GM18909 (cell line): ENCODE results near the gene GFOD1.
A peak's percentile ranks its signal among the peaks of the same experiment; 100 is the strongest.

Experiments
- ATAC-seq: cut with Tn5 transposase; IDR thresholded peaks from one replicate; pipeline ENCODE4 v1.9.1; 2021; ENCODE audit warnings: mild to moderate bottlenecking; ENCODE audit not compliant: unreplicated experiment, poor library complexity

The GFOD1 gene

DNA sequence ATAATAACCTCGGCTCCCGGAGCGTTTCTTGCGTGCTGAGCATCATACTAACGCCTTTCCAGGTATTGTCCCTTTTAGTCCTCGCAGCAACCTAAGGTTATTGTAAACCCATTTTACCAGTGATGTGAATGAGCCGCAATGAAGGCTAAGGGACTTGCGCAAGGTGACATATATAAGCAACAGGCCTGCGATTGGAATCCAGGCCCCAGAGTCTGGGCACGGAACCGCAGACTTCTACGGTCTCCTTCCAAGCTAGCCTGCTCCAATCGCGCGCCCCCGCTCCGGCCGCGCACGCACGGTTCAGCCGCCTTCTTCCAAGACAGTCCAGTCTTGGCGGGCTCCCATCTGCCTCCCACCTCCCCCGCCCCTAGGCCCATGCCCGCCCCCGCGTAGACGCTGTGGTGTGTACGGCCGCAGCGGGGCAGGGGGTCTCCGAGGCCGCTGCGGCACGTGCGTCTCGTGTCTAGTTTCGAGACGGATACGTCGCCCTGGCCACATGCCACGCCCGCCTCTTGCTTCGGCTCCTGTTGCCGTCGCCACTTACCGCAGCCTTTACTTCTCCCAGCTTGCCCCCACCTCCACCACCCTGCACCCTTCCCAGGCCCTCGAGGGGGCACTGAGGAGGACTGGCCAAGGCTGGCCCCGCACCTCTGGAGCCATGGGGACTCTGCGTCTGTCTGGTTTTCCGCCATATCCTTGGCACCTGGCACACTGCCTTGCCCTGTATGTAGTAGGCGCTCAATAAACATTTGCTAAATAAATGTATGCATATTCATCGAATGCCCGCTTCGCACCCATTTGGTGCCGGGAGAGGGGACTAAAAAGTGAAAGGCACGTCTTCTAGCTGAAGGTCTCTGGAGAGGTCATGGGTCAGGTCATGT is 855 bp upstream of the GFOD1 start:
- ATAC-seq = peak; percentile 9

DNA sequence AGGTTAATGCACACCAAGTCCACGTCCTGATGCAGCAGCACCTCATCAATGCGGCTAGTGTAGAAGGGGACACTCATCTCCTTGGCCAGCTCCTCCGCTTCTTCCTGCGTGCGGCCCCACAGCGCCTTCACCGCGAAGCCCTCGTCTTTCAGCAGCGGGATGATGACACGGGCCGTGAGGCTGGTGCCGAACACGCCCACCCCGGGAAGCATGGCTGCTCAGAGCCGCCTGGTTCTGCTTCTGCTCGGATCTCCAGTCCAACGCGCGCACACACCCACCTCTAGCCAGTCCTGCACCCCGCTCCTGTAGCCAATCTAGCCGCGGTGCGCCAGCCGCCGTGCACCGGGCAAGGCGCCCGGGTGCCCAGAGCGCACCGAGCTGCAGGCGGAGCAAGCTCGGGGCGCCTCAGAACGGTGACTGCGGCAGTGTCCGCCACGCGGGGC is 700 bp downstream of the GFOD1 start:
- ATAC-seq = peak; percentile 34

DNA sequence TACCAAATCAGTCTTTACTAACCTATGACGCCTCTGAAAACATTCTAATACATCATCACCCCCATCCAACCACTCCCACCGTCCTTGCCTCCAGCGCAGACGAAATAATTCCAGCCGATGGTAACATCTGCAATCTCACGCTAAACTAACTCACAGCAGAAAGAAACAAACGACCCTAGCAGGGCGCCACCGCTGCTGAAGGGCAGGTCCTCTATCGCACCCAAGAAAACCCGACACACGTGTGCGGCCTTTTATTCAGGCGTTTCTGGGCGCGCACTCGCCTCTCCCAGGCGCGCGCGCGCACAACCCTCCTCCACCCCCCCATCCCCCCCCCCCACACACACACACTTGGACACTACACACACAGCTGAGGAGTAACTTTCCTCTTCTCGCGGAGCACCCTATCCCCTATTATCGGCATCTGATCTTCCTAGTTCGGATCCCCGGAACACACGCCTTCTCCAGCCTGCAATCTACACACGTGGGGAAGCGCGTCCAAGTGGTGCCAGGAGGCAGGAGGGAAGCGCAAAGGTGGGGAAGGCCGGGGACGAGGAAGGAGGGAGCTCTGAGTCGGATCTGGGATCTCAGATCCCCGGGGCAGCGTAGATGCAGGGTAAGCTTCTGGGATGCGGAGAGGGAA is 1.4 kb downstream of the GFOD1 start:
- no peak for ATAC-seq

GRCh38 chr6:13485303-13485702 is 2.1 kb downstream of the GFOD1 start:
- ATAC-seq = no peak

- ATAC-seq = no peak
Measured at GRCh38 chr6:13484827-13485226, 2.6 kb downstream of the GFOD1 start.

DNA sequence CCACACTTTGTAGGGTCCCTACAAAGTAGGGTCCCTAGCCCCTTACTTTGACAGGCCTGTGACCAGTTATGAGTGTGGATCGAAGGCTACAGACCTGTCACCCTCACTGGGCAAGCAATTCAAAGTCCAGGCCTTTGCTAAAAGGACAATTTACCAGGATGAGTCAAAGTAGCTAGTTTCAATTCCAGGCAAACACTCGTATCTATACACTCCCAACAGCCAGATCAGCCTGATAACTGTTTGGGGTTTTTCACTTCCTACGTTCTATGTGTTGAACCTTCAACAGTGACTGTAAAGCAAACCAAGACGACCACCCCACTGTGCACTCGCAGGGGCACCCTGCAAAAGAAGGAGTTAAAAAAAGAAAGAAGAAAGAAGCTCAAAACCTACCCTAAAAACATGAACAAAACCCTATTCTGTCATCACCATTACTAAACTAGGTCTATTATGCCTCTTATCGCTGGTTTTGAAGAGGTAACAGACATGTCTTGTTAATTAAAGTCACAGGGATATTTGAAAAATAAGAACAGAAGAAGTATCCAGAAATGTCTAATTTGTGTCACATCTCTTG is 3.2 kb downstream of the GFOD1 start:
- no peak for ATAC-seq

DNA sequence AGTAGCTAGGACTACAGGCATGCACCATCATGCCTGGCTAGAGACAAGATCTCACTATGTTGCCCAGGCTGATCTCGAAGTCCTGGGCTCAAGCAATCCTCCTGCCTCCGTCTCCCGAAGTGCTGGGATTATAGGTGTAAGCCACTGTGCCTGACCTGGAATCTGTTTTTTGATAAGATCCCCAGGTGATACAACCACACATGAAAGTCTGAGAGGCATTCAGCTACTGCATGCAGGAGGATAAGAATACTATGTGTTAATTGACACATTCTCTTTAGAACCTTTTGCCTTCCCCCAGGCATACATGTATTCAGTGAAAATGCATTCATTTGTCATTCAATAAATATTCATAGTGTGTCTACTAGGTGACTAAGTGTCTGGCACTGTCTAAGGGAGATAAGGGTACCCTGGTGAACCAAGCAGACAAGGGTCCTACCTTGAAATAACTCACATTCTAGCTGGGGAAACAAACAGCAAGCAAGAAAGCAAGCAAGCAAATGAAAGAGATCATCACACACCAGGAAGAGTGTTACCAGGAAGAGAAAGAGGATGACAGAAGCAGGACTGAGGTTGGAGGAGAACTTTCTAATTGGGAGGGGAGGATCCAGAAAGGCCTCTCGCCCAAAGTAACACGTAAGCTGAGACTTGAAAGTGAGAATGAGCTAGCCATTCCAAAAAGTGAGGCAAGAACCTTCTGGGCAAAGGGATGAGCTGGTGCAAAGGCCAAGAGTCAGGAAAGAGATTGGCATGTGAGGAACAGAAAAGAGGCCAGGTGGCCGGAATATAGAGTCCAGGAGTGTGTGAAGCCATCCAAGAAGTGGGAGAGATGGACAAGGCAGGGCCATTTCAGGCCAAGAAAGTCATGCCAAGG is 6.5 kb downstream of the GFOD1 start:
- ATAC-seq = no peak

GRCh38 chr6:13479971-13480434 is 7.4 kb downstream of the GFOD1 start:
- ATAC-seq = no peak

DNA sequence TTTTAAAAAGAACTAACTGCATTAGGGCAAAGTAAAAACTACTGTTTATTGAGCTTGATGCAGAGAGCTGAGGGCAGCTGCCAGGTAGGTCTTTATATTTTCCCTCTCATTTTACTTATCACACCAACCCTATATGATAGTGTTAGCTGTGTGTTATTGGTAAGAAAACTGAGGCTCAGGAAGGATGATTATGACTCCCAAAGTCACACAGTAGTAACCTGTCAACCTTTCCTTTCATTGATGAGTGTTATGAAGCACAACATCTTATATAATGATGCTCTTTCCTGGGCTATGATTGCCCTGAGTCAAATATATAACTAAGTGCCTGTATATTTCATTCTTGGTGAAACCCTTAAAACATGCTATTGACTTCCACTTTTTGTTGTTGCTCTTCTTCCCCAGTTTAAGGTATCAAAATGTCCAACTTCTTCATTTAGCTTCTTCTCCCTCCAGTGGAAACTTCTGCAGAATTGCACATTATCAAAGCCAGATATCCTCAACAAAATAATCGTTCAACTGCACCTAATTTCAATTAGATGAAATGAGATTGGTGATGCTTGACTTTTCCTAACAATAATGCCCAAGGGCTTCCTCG is 8.1 kb downstream of the GFOD1 start:
- ATAC-seq = no peak

- no peak for ATAC-seq
Measured at GRCh38 chr6:13478525-13478966, 8.9 kb downstream of the GFOD1 start.

- ATAC-seq = no peak
Measured at GRCh38 chr6:13474787-13475186, 12.6 kb downstream of the GFOD1 start.

DNA sequence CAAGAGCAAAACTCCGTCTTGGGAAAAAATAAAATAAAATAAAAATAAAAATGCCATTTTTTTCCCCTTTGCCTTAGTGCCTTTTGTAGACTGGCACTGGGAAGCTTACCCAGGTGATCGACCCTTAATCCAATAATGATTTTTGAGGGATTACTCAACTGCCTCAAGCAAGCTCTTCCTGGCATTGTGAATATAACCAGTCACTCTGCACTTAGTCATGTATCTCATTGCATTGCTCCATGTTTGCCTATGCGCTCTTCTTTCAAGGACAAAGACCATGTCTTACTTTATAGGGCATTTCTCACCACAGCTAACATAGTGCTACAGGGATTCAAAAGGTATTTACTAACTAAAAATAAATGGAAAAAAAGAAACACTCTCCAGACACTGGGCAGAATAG is 13.0 kb downstream of the GFOD1 start:
- ATAC-seq = no peak

- ATAC-seq = no peak
Measured at GRCh38 chr6:13473768-13474165, 13.6 kb downstream of the GFOD1 start.

DNA sequence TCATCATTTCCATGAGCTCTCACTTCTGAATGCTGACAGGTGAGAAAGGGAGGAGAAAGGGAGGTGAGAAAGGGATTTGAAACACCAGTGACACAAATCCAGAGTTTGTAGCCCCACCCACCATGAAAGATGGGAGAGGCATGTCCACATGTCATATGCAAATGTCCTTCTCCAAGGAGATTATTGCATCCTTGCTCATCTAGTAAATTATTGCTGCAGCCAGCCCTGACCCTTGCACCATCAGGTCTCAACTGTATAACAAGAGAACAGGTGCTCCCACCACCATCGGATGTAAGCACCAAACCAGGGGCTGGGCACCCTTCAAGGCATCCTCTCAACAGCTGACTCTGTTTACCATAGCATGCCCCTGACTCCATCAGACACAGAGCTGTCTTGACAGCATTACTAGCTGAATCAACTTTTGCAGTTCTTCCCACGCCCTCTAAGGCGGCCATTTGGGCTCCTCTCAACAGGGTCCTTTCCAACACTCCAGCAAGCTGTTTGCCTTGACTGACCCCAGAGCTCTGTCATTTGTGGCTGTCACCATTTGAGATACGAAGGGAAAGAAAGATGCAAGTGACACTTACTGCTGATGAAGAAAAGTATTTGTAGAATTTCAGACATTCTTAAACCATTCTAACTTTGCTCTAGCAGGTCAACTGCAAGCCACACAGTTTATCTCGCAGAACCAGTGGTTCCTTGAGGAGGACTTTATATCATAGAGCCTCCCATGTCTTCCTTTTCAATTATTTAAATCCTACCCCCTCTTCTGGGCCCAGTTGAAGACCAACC is 14.2 kb downstream of the GFOD1 start:
- no peak for ATAC-seq

GRCh38 chr6:13472099-13472498 is 15.3 kb downstream of the GFOD1 start:
- ATAC-seq = no peak

GRCh38 chr6:13471184-13471583 is 16.2 kb downstream of the GFOD1 start:
- no peak for ATAC-seq

DNA sequence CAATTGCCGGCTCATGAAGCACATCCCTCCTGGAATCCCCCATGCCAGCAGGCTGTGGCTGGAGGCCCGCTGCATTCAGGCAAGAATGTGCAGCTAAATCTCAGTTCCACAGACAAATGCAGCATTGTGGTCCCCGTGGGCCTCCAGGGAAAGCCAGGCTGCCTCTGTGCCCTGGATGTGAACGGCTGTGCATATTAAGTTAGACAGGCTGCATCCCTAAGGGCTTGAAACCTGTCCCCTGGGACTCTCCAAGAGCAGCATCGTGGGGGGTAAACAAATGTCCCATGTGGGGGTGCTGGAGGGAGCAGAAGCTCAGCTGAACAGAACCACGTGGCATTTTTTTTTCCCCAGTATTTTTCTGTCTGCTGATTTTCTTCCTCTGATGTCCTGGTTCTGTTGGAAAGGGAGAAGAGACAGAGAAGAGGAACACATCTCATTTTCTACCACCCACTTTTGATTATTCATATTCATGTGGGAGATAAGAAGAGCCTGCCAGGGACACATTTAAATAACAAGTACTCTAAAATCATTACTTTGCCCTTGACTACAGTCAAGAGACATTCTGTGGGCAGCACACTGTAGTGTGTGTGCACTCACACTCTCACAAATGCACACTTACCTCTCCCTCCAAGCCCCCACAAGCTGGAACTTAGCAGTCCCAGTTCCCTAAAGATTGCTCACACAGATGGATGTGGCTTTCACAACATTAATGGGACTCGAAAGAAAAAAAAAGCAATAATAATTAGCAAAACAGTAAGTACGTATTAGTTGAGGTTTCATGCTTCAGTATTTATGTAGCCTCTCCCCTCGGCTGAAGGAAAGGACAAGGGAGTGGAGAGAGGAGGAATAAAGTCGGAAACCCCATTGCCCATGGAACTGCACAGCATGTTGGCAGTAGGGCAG is 16.9 kb downstream of the GFOD1 start:
- no peak for ATAC-seq

DNA sequence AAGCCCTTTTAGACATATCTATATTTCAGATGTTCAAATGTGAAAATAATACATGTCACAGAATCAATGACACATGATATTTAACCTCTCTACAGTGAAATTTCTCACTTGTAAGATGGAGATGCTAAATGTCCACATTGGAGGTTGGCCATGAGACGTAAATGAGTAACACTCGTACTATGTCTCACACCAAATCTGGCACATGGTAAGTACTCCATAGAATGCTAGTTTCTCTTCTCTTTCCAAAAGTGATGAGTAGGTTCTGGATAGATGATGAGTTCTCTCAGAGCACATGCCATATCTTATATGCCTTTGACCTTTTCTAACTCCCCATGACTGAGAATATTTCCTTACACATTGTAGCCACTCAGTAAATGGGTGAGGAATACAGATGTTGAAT is 17.7 kb downstream of the GFOD1 start:
- ATAC-seq = no peak
